Fibroblast of mammary gland (primary cell): ENCODE results near the gene THY1.

Experiments used
- DNase-seq: peaks from one replicate; pipeline ENCODE4 v3.0.0-alpha.2; 2010; ENCODE audit warnings: low read depth
- H3K4me3 ChIP-seq: 2 replicates; pipeline ENCODE4 v1.5.1; 2011; ENCODE audit warnings: low read depth, mild to moderate bottlenecking, low read length, moderate library complexity; ENCODE audit not compliant: control insufficient read depth
- TF ChIP-seq, protein P1 (sequence below): conservative IDR thresholded peaks from 2 replicates; pipeline ENCODE4 v1.5.1; 2011; ENCODE audit warnings: low read depth, low read length, inconsistent platforms; ENCODE audit not compliant: control insufficient read depth, insufficient read depth

THY1 gene

GRCh38 chr11:119404872-119405271 lies 18.1 kb downstream of the THY1 start:
- TF ChIP-seq, protein P1, sequence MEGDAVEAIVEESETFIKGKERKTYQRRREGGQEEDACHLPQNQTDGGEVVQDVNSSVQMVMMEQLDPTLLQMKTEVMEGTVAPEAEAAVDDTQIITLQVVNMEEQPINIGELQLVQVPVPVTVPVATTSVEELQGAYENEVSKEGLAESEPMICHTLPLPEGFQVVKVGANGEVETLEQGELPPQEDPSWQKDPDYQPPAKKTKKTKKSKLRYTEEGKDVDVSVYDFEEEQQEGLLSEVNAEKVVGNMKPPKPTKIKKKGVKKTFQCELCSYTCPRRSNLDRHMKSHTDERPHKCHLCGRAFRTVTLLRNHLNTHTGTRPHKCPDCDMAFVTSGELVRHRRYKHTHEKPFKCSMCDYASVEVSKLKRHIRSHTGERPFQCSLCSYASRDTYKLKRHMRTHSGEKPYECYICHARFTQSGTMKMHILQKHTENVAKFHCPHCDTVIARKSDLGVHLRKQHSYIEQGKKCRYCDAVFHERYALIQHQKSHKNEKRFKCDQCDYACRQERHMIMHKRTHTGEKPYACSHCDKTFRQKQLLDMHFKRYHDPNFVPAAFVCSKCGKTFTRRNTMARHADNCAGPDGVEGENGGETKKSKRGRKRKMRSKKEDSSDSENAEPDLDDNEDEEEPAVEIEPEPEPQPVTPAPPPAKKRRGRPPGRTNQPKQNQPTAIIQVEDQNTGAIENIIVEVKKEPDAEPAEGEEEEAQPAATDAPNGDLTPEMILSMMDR = no peak
- no peak overlapping the region for H3K4me3 ChIP-seq
- DNase-seq = no peak

DNA sequence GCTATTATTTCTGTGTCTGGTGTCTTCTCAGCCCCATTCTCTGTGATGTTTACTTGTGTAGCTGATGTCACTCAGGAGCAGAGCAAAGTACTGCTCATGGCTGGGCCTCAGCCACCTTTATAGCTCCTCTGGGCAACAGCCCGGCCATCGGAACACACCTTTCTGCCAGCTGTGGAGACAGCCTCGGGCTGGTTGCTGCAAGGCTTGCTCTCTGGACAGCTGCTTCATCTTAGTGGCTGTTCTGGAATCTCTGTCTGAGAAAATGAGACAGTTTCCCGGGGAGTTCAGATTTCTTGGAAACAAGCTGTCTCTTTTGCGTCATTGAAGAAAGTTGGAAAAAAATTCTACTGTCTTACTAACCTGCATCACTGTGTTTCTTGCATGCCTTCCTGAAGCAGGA lies 20.0 kb downstream of the THY1 start:
- no peak for DNase-seq
- TF ChIP-seq, protein P1 = no peak

GRCh38 chr11:119402470-119402869 lies 20.5 kb downstream of the THY1 start:
- TF ChIP-seq, protein P1 = no peak
- no peak for DNase-seq
- no peak overlapping the region for H3K4me3 ChIP-seq

More for the DNA sequence above, 20.0 kb downstream of the THY1 start:
- H3K4me3 ChIP-seq = no peak overlapping the region

DNA sequence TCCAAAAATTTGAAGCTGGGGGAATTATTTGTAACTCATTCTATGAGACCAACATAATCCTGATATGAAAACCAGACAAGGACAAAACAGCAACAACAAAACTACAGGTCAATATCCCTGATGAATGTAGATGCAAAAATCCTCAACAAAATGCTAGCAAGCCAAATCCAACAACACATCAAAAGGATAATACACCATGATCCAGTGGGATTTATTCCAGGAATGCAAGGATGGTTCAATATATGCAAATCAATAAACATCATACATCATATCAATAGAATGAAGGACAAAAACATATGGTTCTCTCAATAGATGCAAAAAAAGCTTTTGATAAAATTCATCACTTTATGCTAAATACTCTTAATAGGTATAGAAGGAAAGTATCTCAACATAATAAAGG lies 22.1 kb downstream of the THY1 start:
- no peak for DNase-seq
- no peak overlapping the region for H3K4me3 ChIP-seq
- TF ChIP-seq, protein P1 = no peak

DNA sequence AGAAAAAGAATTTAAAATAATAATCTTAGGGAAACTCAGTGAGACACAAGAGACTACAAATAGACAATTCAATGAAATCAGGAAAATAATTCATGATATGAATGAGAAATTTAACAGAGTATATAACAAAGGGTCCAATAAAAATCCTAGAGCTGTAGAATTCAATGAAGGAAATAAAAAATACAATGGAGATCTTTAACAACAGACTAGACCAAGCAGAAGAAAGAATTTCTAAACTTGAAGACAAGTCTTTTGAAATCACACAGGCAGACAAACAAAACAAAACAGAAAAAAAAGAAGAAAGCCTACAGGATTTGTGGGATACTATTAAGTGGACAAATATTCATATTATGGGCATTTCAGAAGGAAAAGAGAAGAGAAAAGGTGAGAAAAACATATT lies 25.2 kb downstream of the THY1 start:
- TF ChIP-seq, protein P1 = no peak
- no peak for DNase-seq
- H3K4me3 ChIP-seq = no peak overlapping the region

DNA sequence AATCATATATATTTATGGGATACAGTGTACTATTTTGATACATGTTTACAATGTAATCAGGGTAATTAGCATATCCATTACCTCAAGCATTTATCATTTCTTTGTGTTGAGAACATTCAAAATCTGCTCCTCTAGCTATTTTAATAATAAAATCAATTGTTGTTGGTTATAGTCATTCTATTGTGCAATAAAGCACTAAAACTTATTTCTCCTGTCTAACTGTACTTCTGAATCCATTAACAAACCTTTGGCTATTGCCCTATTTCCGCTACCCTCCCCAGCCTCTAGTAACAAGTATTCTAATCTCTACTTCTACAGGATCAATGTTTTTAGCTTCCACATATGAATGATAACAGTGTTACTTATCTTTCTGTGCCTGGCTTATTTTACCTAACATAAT lies 26.1 kb downstream of the THY1 start:
- DNase-seq = no peak
- no peak overlapping the region for H3K4me3 ChIP-seq
- TF ChIP-seq, protein P1 = no peak

DNA sequence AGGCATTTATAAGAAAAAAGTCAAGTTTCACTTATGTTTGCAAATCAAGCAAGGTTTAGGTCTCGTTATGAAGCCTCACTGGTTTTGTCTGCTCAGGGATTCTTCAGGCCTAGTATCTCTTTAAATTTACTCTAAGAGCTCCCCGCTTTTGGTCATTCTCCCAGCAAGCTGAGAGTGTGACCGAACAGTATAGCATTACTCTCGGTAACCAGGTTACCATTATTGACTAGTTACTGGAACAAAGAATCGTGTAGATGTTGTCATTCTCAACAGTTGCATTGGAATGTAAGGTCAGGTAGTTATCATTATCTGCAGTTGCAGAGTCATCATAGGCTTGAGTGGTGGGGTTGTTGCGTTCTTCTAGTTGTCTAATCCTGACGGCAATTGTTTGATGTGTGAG lies 31.7 kb downstream of the THY1 start:
- TF ChIP-seq, protein P1 = no peak

More for the DNA sequence above, 31.7 kb downstream of the THY1 start:
- no peak for DNase-seq
- H3K4me3 ChIP-seq = no peak overlapping the region
